GM19467 (cell line): ENCODE measurements around the gene MCF2L.
"Not testable (repeated sequence)": the region's sequence is repeated elsewhere in the genome, so short reads cannot be mapped to it uniquely, and the experiment has no call there.

Experiments
- ATAC-seq: cut with Tn5 transposase; IDR thresholded peaks from one replicate; pipeline ENCODE4 v1.9.1; 2021; ENCODE audit warnings: mild to moderate bottlenecking, moderate library complexity; ENCODE audit not compliant: unreplicated experiment

Gene MCF2L

GRCh38 chr13:113028336-113029060 lies 59.5 kb downstream of the MCF2L start:
- ATAC-seq, result no peak

- no peak for ATAC-seq
These were observed 60.0 kb downstream of the MCF2L start for GRCh38 chr13:113029061-113029445.

- ATAC-seq, result no peak
These were observed 60.7 kb downstream of the MCF2L start for GRCh38 chr13:113029487-113030258.

- ATAC-seq, result not testable (repeated sequence)
These were observed 61.2 kb downstream of the MCF2L start for GRCh38 chr13:113030259-113030640.

- no peak for ATAC-seq
These were observed 62.5 kb downstream of the MCF2L start for GRCh38 chr13:113031465-113031864.

- ATAC-seq, result no peak
These were observed 63.3 kb downstream of the MCF2L start for GRCh38 chr13:113032291-113032690.

GRCh38 chr13:113033054-113033850 lies 64.2 kb downstream of the MCF2L start:
- ATAC-seq, result no peak

GRCh38 chr13:113034451-113035212 lies 65.6 kb downstream of the MCF2L start:
- no peak for ATAC-seq

- no peak for ATAC-seq
These were observed 66.3 kb downstream of the MCF2L start for GRCh38 chr13:113035213-113035800.

- ATAC-seq, result no peak
These were observed 67.4 kb downstream of the MCF2L start for GRCh38 chr13:113036401-113036800.

- ATAC-seq, result no peak
These were observed 71.0 kb downstream of the MCF2L start for GRCh38 chr13:113040031-113040430.

GRCh38 chr13:113040597-113041292 lies 71.7 kb downstream of the MCF2L start:
- no peak for ATAC-seq

- ATAC-seq, result no peak
These were observed 72.3 kb downstream of the MCF2L start for GRCh38 chr13:113041293-113041690.

GRCh38 chr13:113041896-113042295 lies 72.9 kb downstream of the MCF2L start:
- ATAC-seq, result no peak

- ATAC-seq, result no peak
These were observed 73.4 kb downstream of the MCF2L start for GRCh38 chr13:113042456-113042855.

- ATAC-seq, result no peak
These were observed 74.1 kb downstream of the MCF2L start for GRCh38 chr13:113043001-113043630.

GRCh38 chr13:113043931-113044330 lies 74.9 kb downstream of the MCF2L start:
- ATAC-seq, result no peak

GRCh38 chr13:113044391-113045114 lies 75.5 kb downstream of the MCF2L start:
- no peak for ATAC-seq
